NB4 (cell line): ENCODE data around the gene KLHL8.

ENCODE experiments used
- POLR2A ChIP-seq: IDR thresholded peaks from 2 replicates; pipeline ENCODE4 v1.6.1; 2011; ENCODE audit warnings: mild to moderate bottlenecking; ENCODE audit not compliant: insufficient read length; ENCODE audit errors: extremely low read depth
- TF ChIP-seq, protein P1 (sequence below): IDR thresholded peaks from one replicate; pipeline ENCODE4 v1.5.1; 2012; ENCODE audit warnings: low read depth, low read length
- TF ChIP-seq, protein P2 (sequence below): IDR thresholded peaks from 2 replicates; pipeline ENCODE4 v1.6.1; 2011; ENCODE audit warnings: low read depth, low read length

DNA sequence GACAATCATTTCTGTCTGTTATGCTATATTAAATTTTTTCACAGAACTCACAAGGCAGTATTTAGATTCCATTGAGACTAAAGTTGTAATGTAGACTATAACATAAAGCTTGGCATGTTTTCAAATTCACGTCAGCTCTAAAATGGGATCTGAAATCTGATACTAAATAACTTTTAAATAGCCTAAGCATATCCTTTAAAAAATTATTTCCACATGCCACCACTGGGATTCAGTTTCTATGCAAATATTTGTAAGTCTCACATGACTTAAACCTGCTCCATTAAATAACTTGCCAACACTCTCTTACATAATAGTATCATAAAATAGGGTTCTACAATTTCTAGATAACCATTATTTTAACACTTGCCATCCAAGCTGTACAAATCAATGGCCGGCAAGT lies 32.4 kb downstream of the KLHL8 start:
- TF ChIP-seq, protein P1, sequence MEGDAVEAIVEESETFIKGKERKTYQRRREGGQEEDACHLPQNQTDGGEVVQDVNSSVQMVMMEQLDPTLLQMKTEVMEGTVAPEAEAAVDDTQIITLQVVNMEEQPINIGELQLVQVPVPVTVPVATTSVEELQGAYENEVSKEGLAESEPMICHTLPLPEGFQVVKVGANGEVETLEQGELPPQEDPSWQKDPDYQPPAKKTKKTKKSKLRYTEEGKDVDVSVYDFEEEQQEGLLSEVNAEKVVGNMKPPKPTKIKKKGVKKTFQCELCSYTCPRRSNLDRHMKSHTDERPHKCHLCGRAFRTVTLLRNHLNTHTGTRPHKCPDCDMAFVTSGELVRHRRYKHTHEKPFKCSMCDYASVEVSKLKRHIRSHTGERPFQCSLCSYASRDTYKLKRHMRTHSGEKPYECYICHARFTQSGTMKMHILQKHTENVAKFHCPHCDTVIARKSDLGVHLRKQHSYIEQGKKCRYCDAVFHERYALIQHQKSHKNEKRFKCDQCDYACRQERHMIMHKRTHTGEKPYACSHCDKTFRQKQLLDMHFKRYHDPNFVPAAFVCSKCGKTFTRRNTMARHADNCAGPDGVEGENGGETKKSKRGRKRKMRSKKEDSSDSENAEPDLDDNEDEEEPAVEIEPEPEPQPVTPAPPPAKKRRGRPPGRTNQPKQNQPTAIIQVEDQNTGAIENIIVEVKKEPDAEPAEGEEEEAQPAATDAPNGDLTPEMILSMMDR: no peak
- TF ChIP-seq, protein P2, sequence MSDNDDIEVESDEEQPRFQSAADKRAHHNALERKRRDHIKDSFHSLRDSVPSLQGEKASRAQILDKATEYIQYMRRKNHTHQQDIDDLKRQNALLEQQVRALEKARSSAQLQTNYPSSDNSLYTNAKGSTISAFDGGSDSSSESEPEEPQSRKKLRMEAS: no peak
- TF ChIP-seq POLR2A: no peak
